ENCODE measurements around the gene SCN11A.
"Not testable (repeated sequence)": the region's sequence is repeated elsewhere in the genome, so short reads cannot be mapped to it uniquely, and the experiment has no call there.

Gene SCN11A

GRCh38 chr3:39065197-39065596 is 13.5 kb upstream of the SCN11A start:
- no peak for DNase-seq (ENCODE audit: low read depth)

GRCh38 chr3:39064646-39065045 is 12.9 kb upstream of the SCN11A start:
- no peak for DNase-seq (ENCODE audit: low read depth)

- no peak for DNase-seq (ENCODE audit: low read depth)
These were observed 11.4 kb upstream of the SCN11A start for GRCh38 chr3:39063143-39063542.

- DNase-seq (ENCODE audit: low read depth) = no peak
These were observed 10.4 kb upstream of the SCN11A start for GRCh38 chr3:39062180-39062579.

GRCh38 chr3:39061228-39061627 is 9.5 kb upstream of the SCN11A start:
- DNase-seq (ENCODE audit: low read depth) = not testable (repeated sequence)

- no peak for DNase-seq (ENCODE audit: low read depth)
These were observed 4.4 kb upstream of the SCN11A start for GRCh38 chr3:39056151-39056550.

- no peak for DNase-seq (ENCODE audit: low read depth)
These were observed 2.0 kb upstream of the SCN11A start for GRCh38 chr3:39053696-39054095.

GRCh38 chr3:39052583-39052982 is 839 bp upstream of the SCN11A start:
- no peak for DNase-seq (ENCODE audit: low read depth)

GRCh38 chr3:39050029-39050428 is 1.7 kb downstream of the SCN11A start:
- DNase-seq (ENCODE audit: low read depth) = no peak

GRCh38 chr3:39038165-39038564 is 13.6 kb downstream of the SCN11A start:
- DNase-seq (ENCODE audit: low read depth) = no peak

GRCh38 chr3:39029556-39029955 is 22.2 kb downstream of the SCN11A start:
- no peak for DNase-seq (ENCODE audit: low read depth)

- DNase-seq (ENCODE audit: low read depth) = no peak
These were observed 23.2 kb downstream of the SCN11A start for GRCh38 chr3:39028546-39028945.

- no peak for DNase-seq (ENCODE audit: low read depth)
These were observed 26.3 kb downstream of the SCN11A start for GRCh38 chr3:39025222-39025970.

GRCh38 chr3:39024497-39024896 is 27.2 kb downstream of the SCN11A start:
- no peak for DNase-seq (ENCODE audit: low read depth)

- no peak for DNase-seq (ENCODE audit: low read depth)
These were observed 29.5 kb downstream of the SCN11A start for GRCh38 chr3:39022286-39022630.

GRCh38 chr3:39021465-39022285 is 30.1 kb downstream of the SCN11A start:
- no peak for DNase-seq (ENCODE audit: low read depth)

- DNase-seq (ENCODE audit: low read depth) = no peak
These were observed 30.7 kb downstream of the SCN11A start for GRCh38 chr3:39021029-39021428.

GRCh38 chr3:39019299-39019698 is 32.4 kb downstream of the SCN11A start:
- no peak for DNase-seq (ENCODE audit: low read depth)

GRCh38 chr3:39015418-39015817 is 36.3 kb downstream of the SCN11A start:
- DNase-seq (ENCODE audit: low read depth) = no peak

GRCh38 chr3:39013921-39014509 is 37.7 kb downstream of the SCN11A start:
- DNase-seq (ENCODE audit: low read depth) = no peak

GRCh38 chr3:39013289-39013688 is 38.5 kb downstream of the SCN11A start:
- no peak for DNase-seq (ENCODE audit: low read depth)

- no peak for DNase-seq (ENCODE audit: low read depth)
These were observed 40.5 kb downstream of the SCN11A start for GRCh38 chr3:39011191-39011736.

- no peak for DNase-seq (ENCODE audit: low read depth)
These were observed 46.4 kb downstream of the SCN11A start for GRCh38 chr3:39005295-39005694.
